GM06990 (cell line): ENCODE results near the gene PHACTR1.

Experiments used
- DNase-seq: peaks from one replicate; pipeline ENCODE4 v3.0.0-alpha.2; 2011; ENCODE audit not compliant: insufficient read length; ENCODE audit errors: extremely low read depth
- H3K27me3 ChIP-seq: replicated peaks from 2 replicates; pipeline ENCODE4 v1.6.0; 2011; ENCODE audit warnings: low read length; ENCODE audit not compliant: control insufficient read depth, insufficient read depth
- H3K36me3 ChIP-seq: 2 replicates; pipeline ENCODE4 v1.5.1; 2011; ENCODE audit warnings: low read length; ENCODE audit not compliant: control insufficient read depth, insufficient read depth
- H3K4me3 ChIP-seq: replicated peaks from 2 replicates; pipeline ENCODE4 v1.5.1; 2011; ENCODE audit warnings: low read depth, mild to moderate bottlenecking, control low read depth, low read length
- TF ChIP-seq, protein P1 (sequence below): IDR thresholded peaks from 2 replicates; pipeline ENCODE4 v1.5.1; 2011; ENCODE audit warnings: low read length, control low read depth, mild to moderate bottlenecking, inconsistent platforms; ENCODE audit not compliant: insufficient read depth, poor library complexity, severe bottlenecking

Gene PHACTR1

GRCh38 chr6:13046084-13046483 lies 329.5 kb downstream of the PHACTR1 start:
- no peak overlapping the region for H3K4me3 ChIP-seq
- H3K36me3 ChIP-seq = no peaks in the 10 kb centered on the region
- no peaks in the 10 kb centered on the region; the same call in 1 of the 2 replicates for H3K27me3 ChIP-seq
- TF ChIP-seq, protein P1, sequence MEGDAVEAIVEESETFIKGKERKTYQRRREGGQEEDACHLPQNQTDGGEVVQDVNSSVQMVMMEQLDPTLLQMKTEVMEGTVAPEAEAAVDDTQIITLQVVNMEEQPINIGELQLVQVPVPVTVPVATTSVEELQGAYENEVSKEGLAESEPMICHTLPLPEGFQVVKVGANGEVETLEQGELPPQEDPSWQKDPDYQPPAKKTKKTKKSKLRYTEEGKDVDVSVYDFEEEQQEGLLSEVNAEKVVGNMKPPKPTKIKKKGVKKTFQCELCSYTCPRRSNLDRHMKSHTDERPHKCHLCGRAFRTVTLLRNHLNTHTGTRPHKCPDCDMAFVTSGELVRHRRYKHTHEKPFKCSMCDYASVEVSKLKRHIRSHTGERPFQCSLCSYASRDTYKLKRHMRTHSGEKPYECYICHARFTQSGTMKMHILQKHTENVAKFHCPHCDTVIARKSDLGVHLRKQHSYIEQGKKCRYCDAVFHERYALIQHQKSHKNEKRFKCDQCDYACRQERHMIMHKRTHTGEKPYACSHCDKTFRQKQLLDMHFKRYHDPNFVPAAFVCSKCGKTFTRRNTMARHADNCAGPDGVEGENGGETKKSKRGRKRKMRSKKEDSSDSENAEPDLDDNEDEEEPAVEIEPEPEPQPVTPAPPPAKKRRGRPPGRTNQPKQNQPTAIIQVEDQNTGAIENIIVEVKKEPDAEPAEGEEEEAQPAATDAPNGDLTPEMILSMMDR = no peak
- DNase-seq = no peak

DNA sequence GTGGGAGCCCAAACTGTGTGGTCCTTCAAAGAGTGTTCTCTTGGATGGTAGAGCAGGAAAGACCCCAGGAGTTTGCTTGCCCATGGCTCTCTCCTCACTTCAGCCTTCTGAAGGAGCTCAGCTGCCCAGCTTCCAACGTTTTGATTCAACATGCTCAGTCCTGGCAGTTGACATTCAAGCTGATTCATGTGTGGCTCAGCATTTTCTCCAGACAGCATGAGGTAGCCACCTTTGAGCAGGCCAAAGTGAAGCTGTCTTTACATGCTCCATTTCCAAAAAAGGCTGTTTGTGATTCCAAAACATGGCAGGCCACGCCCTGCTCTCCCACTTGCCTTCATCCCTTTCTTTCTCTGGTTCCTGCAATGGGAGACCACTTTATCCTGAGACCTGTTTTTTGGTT lies 331.5 kb downstream of the PHACTR1 start:
- H3K36me3 ChIP-seq = no peaks in the 10 kb centered on the region
- no peaks in the 10 kb centered on the region; the same call in 1 of the 2 replicates for H3K27me3 ChIP-seq
- H3K4me3 ChIP-seq = no peak overlapping the region
- TF ChIP-seq, protein P1 = no peak
- no peak for DNase-seq

DNA sequence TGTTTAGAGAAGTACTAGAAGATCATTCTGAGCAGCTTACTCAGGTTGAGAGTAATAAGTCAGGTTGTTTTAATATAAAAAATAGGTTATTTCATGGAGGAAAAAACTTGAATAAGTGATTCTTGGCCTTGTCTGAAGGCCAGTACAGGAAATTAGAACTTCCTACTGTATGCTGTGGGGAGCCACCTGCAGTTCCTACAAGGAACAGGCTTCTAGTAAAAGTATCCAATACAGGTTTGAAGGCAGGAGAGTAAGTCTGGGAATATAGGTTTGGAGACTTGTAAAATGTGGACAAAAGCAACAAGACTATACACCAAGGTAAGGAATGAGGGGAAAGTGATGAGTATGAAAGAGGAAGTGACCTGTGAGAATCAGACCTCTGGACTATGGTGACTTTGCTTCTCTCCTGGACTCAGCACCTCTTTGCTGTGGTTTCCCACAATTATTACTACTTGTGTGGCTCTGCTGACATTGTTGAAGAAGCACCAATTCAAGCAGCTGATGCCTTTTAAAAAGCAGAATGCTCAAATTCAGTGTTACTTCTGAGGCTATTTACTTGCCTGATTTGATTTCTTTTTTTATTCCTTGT lies 333.2 kb downstream of the PHACTR1 start:
- no peak for DNase-seq
- no peaks in the 10 kb centered on the region for H3K36me3 ChIP-seq
- no peaks in the 10 kb centered on the region; the same call in 1 of the 2 replicates for H3K27me3 ChIP-seq

DNA sequence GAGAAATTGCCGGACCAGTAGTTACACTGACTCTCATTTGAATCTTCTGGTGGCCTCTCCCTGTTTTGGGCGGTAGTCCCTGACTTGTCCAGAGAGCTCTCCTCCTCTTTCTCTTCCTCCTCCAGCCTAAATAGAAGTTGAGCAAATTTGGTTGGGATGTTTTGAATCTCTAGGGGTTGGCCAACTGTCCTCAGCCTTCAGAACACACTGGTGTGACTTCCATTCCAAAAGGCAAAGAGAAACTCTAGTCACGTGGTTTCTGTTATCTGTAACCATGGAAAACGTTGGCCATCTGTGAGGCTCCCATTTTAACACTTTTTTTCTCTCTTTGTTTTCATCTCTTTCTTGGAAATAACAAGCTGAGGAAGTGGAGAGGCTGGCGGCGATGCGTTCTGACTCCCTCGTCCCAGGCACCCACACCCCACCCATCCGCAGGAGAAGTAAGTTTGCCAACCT lies 336.5 kb downstream of the PHACTR1 start:
- TF ChIP-seq, protein P1 = no peak
- H3K27me3 ChIP-seq = no peaks in the 10 kb centered on the region; the same call in none of the 2 replicates
- no peak for DNase-seq
- no peaks in the 10 kb centered on the region for H3K36me3 ChIP-seq
- H3K4me3 ChIP-seq = no peak overlapping the region

More for the DNA sequence above, 333.2 kb downstream of the PHACTR1 start:
- TF ChIP-seq, protein P1 = no peak
- no peak overlapping the region for H3K4me3 ChIP-seq

DNA sequence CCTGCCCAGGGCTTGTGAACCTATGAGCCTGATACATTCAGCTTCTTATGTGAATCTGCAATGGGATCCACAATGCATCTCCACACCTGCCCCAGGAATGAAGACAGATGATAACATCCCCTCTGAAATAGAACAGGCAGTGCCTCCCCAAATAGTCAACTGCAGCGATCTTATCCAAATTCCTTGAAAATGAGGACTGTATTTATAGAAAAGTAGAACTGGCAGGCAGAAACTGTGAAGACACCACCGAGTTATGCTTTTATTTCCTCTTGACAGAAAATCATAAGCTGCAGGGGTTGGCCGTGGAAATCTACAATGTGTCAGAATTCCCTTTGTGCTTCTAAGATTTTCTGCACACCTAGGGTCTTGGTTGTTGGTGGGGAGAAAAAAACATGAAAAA lies 341.5 kb downstream of the PHACTR1 start:
- Histone ChIP-seq H3K4me3 (no peak overlapping the region), H3K27me3 (no peaks in the 10 kb centered on the region; the same call in 1 of the 2 replicates), H3K36me3 (no peaks in the 10 kb centered on the region)
- TF ChIP-seq, protein P1 = no peak
- DNase-seq = no peak
